ENCODE data around the gene ITGA2. TPM values are rescaled to one million over a fixed set of nuclear protein-coding genes. Genes with fewer than 3 reads are reported as not detected.

Gene ITGA2
- total RNA-seq, 4 donors from 2014 or later: 5.0 to 22.5 (median 17.4) TPM

DNA sequence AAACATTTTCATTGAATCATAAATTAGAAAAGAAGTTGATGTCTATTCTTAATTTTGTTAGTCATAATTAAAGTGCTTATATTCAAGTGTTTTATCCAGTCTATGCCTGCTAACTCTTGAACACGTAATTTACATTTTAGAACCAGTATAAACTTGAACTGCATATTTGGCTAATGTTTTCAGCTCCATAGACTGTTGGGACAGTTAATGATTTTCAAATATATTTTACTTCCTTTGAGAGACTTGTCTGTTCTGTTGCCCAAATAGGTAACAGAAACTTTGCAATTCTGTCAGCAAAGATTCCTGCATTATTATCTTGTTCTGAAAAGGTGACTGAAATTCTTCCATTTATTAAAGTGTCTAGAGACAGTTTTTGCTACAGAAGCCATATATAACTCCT, 7.8 kb downstream of the ITGA2 start:
- no peaks in the 10 kb centered on the region for H3K9me3 ChIP-seq
- no peak for TF ChIP-seq POLR2A (IDR thresholded peaks at IDR 0.05)
- TF ChIP-seq, protein P1, sequence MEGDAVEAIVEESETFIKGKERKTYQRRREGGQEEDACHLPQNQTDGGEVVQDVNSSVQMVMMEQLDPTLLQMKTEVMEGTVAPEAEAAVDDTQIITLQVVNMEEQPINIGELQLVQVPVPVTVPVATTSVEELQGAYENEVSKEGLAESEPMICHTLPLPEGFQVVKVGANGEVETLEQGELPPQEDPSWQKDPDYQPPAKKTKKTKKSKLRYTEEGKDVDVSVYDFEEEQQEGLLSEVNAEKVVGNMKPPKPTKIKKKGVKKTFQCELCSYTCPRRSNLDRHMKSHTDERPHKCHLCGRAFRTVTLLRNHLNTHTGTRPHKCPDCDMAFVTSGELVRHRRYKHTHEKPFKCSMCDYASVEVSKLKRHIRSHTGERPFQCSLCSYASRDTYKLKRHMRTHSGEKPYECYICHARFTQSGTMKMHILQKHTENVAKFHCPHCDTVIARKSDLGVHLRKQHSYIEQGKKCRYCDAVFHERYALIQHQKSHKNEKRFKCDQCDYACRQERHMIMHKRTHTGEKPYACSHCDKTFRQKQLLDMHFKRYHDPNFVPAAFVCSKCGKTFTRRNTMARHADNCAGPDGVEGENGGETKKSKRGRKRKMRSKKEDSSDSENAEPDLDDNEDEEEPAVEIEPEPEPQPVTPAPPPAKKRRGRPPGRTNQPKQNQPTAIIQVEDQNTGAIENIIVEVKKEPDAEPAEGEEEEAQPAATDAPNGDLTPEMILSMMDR (IDR thresholded peaks at IDR 0.05): no peak
- DNase-seq: no peak
- H3K27ac ChIP-seq: no peak overlapping the region
- H3K4me3 ChIP-seq: no peak overlapping the region
- H3K4me1 ChIP-seq: peaks cover 0 to 4% (median 0%) of the 10 kb centered on the region in 4 donors
- H3K27me3 ChIP-seq: no peaks in the 10 kb centered on the region
- no peaks in the 10 kb centered on the region for H3K36me3 ChIP-seq

DNA sequence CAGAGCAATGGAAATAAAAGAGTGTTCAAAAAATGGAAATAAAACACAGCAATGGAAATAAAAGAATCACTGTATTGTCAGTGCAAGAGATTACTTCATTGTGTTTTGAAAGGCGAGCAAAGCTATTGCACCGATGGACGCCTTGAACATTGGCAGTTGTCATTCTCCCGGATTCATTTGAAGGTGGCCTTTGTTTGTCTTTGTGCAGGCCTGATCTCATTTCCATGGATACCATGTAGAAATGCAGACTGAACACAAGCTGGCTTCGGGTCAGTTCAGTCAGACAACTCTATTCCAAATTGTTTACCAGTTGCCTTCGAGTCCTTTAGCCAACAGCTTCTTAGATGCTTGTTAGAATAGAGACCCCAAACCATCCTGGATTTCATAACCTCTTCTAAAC, 8.3 kb downstream of the ITGA2 start:
- Histone ChIP-seq H3K36me3 (no peaks in the 10 kb centered on the region), H3K4me3 (no peak overlapping the region), H3K27me3 (no peaks in the 10 kb centered on the region), H3K9me3 (no peaks in the 10 kb centered on the region), H3K4me1 (peaks cover 0 to 4% (median 0%) of the 10 kb centered on the region in 4 donors), H3K27ac (no peak overlapping the region)
- TF ChIP-seq, protein P1 (IDR thresholded peaks at IDR 0.05): no peak
- no peak for TF ChIP-seq POLR2A (IDR thresholded peaks at IDR 0.05)
- no peak for DNase-seq

DNA sequence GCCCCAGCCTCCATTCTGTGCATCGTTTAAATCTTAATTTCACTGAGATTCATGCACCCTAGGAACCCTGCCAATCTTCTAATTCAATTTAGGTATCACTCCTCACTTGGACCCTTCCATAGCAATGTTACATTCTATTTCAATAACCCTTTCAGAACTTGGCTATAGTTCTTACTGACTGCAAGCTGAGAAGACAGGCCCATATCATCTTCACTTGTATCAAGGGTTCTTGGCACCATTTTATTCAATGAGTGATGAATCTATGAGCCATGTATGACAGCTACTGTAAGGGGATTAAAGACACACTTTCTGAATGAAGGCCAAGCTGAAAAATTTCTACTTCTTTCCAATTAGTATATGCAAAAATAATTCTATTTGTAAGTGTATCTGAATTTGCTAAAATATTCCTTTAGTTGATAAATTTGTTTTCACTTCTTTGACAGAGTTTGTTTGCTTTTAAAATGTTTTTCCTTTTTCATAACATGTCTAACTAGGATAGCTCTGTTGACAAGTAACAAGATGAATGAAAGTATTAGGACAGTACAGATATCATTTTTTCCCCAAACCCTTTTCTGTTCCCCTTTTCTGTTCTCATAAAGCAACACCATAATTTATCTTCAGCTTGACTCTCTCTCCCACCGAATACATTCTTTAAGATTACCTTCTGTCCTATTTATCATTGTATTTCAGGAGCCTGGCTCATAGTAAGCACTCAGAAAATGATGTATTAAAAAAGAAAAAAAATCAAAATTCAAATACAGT, 9.6 kb downstream of the ITGA2 start:
- no peak for TF ChIP-seq POLR2A (IDR thresholded peaks at IDR 0.05)
- TF ChIP-seq, protein P1 (IDR thresholded peaks at IDR 0.05): no peak
- H3K4me1 ChIP-seq: peaks cover 0 to 4% (median 0%) of the 10 kb centered on the region in 4 donors
- no peak overlapping the region for H3K27ac ChIP-seq

DNA sequence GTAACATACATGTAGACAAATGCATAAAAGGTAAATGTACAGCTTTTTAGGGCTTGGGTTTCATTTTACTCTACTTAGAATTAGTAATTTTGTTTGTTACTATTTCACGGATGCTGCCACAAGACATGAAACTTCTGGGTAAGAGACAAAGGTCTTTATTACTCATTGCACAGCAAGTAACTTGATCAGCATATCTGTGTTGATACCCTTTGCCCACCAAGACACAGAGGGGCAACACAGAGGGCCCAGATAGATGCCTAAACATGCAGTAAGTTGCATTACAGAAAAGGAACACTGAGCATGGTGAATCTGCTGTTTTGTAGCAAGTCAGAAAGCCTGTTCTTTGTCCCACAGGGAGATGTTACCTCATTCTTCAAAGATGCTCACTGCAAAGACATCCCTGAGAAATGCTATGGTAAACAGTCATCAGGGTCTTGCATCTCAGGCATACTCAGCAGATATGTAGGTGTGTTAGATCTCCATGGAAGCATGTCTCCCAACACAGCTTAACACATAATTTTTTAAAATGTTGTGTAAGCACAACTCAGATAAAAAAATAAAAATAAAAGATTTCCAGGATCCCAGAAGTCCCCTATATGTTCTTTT, 10.3 kb downstream of the ITGA2 start:
- DNase-seq: no peak
- H3K4me1 ChIP-seq: peaks cover 0 to 4% (median 0%) of the 10 kb centered on the region in 4 donors
- H3K27ac ChIP-seq: no peak overlapping the region
- TF ChIP-seq, protein P1 (IDR thresholded peaks at IDR 0.05): no peak
- TF ChIP-seq POLR2A (IDR thresholded peaks at IDR 0.05): no peak
- no peaks in the 10 kb centered on the region for H3K36me3 ChIP-seq
- no peaks in the 10 kb centered on the region for H3K9me3 ChIP-seq
- no peak overlapping the region for H3K4me3 ChIP-seq
- no peaks in the 10 kb centered on the region for H3K27me3 ChIP-seq

More for the DNA sequence above, 9.6 kb downstream of the ITGA2 start:
- no peaks in the 10 kb centered on the region for H3K27me3 ChIP-seq
- no peak for DNase-seq
- H3K9me3 ChIP-seq: no peaks in the 10 kb centered on the region
- H3K36me3 ChIP-seq: no peaks in the 10 kb centered on the region
- H3K4me3 ChIP-seq: no peak overlapping the region

DNA sequence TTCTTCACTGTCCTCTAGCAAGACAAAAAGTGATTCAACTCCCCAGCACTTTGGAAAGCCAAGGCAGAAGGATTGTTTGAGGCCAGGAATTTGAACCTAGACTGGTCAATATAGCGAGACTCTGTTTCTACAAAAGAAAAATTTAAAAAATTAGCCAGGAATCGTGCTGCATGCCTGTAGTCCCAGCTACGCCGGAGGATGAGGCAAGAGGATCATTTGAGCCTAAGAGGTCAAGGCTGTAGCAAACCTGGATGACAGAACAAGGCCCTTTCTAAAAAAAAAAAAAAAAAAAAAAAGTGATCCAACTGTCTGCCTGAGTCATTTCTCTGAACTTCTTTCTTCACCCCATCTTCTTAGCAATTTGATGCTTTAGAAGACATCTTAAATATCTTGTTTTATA, 12.4 kb downstream of the ITGA2 start:
- TF ChIP-seq, protein P1 (IDR thresholded peaks at IDR 0.05): no peak
- TF ChIP-seq POLR2A (IDR thresholded peaks at IDR 0.05): no peak
- Histone ChIP-seq H3K27ac (no peak overlapping the region), H3K36me3 (no peaks in the 10 kb centered on the region), H3K4me3 (no peak overlapping the region), H3K4me1 (peaks cover 0 to under 1% (median 0%) of the 10 kb centered on the region in 4 donors), H3K9me3 (no peaks in the 10 kb centered on the region), H3K27me3 (no peaks in the 10 kb centered on the region)
- no peak for DNase-seq

Measured in Peyer's patch (tissue), 4 donors.